SW480 (cell line): ENCODE data around the gene ALDH16A1.
"Not testable (repeated sequence)": the region's sequence is repeated elsewhere in the genome, so short reads cannot be mapped to it uniquely, and the experiment has no call there.

Experiments
- DNase-seq: peaks from one replicate; pipeline ENCODE4 v3.0.0-alpha.2; 2016; ENCODE audit warnings: low spot score

Gene ALDH16A1

GRCh38 chr19:49465371-49465770, 12.3 kb downstream of the ALDH16A1 start:
- no peak for DNase-seq

GRCh38 chr19:49468199-49468598, 15.2 kb downstream of the ALDH16A1 start:
- DNase-seq, result no peak

DNA sequence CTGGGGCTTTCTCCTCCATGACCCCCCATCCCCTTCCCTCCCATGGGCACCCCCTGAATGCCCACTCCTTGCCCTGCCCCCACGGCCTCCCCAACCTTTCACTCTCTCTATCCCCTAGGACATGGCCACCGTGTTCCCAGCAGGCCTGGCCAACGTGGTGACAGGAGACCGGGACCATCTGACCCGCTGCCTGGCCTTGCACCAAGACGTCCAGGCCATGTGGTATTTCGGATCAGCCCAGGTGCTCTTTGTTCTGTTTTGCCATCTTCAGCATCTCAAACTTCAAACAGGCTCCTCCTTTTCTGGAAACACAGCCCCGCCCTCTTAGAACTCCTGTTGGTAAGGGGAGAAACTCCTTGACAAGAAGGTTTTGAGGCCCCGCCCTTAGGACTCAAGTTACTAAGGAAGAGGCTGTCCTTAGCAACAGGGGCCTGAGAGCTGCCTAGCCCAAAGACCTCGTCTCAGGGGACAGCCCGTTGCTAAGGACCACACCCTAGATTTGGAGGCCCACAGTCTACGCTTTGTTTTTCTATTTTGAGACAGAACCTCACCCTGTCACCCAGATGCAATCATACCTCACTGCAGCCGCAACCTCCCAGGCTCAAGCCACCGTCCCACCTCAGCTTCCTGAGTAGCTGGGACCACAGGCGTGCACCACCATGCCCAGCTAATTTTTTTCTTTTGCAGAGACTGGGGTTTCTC, 15.9 kb downstream of the ALDH16A1 start:
- peak; percentile 53 for DNase-seq

GRCh38 chr19:49469828-49470614, 17.0 kb downstream of the ALDH16A1 start:
- no peak for DNase-seq

DNA sequence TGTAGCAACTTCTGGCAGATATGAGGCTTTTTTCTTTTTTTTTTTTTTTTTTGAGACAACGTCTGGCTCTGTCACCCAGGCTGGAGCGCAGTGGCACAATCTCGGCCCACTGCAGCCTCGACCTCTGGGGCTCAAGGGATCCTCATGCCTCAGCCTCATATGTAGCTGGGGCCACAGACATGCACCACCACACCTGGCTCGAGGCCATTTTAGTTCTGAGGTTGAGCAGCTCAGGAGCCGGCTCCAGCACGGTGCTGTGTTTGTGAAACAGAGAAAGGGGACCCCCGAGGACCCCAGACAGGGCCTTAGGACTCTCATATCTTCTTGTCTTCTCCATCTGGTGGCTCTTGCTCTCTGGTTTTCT, 17.6 kb downstream of the ALDH16A1 start:
- no peak for DNase-seq

GRCh38 chr19:49472936-49473335, 19.9 kb downstream of the ALDH16A1 start:
- no peak for DNase-seq

GRCh38 chr19:49473501-49473867, 20.5 kb downstream of the ALDH16A1 start:
- not testable (repeated sequence) for DNase-seq

GRCh38 chr19:49473868-49474541, 21.0 kb downstream of the ALDH16A1 start, which contains the start of gene FLT3LG:
FLT3LG (plus strand) TSS chr19:49474215; CDS start chr19:49474640, 425 bp downstream.
- DNase-seq, result peak; percentile 85

GRCh38 chr19:49474542-49474924, 21.5 kb downstream of the ALDH16A1 start:
- DNase-seq, result no peak

- DNase-seq, result no peak
Observed at GRCh38 chr19:49475191-49475917, 22.3 kb downstream of the ALDH16A1 start.

DNA sequence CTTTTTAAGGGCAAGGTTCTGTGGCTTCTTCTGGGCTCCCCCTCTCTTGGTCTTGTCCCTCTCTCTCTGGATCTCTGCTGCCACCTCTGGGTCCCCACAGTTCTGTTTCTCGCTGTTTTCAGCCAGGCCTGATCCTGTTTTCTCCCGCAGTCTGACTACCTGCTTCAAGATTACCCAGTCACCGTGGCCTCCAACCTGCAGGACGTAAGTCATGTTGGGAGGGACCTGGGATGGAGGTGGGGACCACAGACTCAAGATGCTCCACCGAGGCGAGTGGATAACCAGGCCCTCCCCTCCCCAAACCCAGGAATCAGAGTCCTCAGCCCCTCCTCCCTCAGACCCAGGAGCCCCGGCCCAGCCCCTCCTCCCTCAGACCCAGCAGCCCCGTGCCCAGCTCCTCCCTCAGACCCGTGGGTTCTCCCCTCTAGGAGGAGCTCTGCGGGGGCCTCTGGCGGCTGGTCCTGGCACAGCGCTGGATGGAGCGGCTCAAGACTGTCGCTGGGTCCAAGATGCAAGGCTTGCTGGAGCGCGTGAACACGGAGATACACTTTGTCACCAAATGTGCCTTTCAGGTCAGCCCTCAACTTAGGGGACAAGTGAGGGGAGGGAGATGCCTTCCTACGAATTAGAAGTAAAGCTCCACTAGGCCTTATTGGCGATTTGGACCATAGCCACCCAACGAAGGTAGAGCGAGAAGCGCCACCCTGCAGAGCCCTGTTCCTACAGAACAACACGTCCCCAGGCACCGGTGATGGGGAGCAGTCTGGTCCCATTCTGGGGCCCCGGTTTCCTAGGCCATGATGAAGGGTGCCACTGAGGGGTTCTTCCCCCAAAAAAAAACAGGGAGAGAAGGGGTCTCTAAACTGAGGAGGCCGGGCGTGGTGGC, 23.2 kb downstream of the ALDH16A1 start:
- peak; percentile 64 for DNase-seq

- DNase-seq, result no peak
Observed at GRCh38 chr19:49479975-49480628, 27.1 kb downstream of the ALDH16A1 start.

DNA sequence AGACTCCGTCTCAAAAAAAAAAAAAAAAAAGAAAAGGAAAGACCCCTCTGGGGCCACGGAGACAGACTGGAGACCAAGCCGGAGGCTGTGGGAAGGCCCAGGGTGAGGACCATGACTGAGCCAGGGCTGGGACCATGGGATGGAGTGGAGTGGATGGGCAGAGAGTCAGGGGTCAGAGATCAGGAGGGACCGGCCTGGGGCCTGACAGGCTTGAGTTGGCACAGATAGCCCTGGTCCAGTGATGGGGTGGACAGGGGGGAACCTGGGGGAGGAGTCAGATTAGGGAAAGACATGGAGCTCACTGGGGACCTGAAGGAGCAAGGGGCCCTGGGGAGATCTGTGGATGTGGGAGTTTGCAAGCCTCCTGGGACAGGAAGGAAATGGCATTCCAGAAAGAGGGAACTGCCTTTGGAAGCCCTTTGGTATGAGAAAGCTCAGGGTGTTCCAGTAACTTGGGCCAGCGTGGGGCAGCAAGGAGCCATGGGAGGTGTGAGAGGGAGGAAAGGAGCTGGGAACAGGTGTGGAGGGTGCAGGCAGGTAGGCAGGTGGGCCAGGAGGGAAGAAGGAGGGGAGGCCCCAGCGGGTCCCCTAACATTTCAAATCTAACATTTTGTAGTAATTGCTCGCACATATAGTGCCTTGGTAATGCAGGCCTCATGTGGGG, 28.1 kb downstream of the ALDH16A1 start:
- no peak for DNase-seq

- DNase-seq, result no peak
Observed at GRCh38 chr19:49486232-49486631, 33.2 kb downstream of the ALDH16A1 start.

- DNase-seq, result no peak
Observed at GRCh38 chr19:49486710-49487276, 33.8 kb downstream of the ALDH16A1 start.

GRCh38 chr19:49487277-49488045, 34.4 kb downstream of the ALDH16A1 start, which contains the start of gene RPL13A:
RPL13A (plus strand) TSS chr19:49487608; CDS start chr19:49487630, 22 bp downstream.
- DNase-seq, result peak; percentile 99

- DNase-seq, result no peak
Observed at GRCh38 chr19:49488046-49488862, 35.2 kb downstream of the ALDH16A1 start.
